GM18511 (cell line): Measurements from ENCODE around the gene TFAP2E.

ENCODE experiments used
- ATAC-seq: cut with Tn5 transposase; IDR thresholded peaks from one replicate; pipeline ENCODE4 v1.9.1; 2021; ENCODE audit warnings: mild to moderate bottlenecking, moderate library complexity; ENCODE audit not compliant: unreplicated experiment

The TFAP2E gene

GRCh38 chr1:35573198-35574124, at the start of gene TFAP2E:
Gene TFAP2E (plus strand): TSS chr1:35573314. CDS start chr1:35573578, 264 bp downstream.
- ATAC-seq: no peak

- no peak for ATAC-seq
Measured at GRCh38 chr1:35524106-35524505, 49.0 kb upstream of the TFAP2E start.

- no peak for ATAC-seq
Measured at GRCh38 chr1:35530168-35530567, 42.9 kb upstream of the TFAP2E start.

- ATAC-seq: no peak
Measured at GRCh38 chr1:35530946-35531345, 42.2 kb upstream of the TFAP2E start.

DNA sequence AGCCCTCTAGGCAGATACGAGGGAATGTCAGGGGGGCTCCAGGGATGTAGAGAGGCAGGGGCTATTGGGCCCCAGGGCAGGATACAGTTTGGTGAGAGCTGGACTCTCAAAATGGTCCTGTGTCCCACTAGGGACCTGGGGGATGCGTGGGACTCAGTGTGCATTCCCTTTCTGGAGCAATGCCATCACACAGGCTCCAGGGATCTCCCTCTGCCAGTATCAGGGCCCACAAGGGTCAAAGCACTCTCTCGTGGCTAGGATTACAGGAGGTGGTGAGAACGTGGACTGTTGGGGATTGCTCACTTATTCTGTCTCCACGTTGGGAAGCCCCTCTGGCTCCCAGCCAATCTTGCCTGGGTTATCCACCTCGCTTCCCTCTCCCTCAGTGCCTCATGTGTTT, 41.7 kb upstream of the TFAP2E start:
- no peak for ATAC-seq

DNA sequence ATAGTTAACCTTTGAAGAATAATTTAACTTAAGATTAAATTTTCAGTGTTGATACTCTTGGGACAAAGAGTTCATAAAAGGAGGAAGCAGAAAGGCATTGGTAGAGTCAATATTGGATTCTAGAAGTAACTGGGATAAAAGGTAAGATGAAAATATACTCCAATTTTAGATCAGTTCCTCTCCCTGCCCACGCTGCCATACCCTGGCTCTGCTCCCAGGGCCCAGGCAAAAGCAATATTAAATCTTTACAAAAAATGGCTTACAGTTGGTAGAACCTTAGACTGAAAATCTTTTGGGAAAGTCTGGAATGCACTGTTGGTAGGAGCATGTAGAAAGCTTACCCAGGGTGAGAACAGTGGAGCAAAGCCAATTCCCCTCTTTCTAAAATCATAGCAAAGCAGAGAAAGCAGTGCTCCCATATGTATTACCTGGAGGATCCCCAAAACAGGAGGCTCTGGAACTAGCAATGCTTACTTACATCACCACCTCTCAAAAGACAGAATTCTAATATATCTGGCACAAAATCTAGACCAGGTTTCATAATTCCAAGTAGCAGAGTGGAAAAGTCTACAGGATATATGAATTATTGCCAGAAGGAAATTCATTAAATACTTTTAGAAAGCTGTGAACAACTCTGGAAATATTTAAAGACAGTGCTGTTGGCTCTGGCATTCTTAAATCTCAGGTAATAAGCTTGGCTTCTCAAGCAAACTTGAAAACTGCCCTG, 40.5 kb upstream of the TFAP2E start:
- ATAC-seq: no peak

GRCh38 chr1:35533586-35533985, 39.5 kb upstream of the TFAP2E start:
- no peak for ATAC-seq

DNA sequence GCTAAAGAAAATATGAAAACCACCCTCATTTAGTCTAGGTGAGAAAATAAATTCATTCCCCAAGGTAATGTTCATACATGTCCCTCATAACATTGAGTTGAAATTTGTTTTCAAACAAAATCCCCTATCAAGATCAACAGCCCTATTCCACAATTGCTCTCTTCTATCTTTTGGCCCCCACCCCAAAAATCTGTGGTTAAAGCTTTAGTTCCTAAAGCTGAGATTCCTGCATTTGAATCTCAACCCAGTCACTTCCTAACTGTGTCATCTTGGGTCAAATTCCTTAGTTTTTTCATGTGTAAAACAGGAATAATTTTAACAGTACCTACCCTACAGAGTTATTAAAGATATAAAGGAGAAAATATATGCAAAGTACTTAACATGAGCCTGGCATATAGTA, 37.9 kb upstream of the TFAP2E start:
- ATAC-seq: no peak

DNA sequence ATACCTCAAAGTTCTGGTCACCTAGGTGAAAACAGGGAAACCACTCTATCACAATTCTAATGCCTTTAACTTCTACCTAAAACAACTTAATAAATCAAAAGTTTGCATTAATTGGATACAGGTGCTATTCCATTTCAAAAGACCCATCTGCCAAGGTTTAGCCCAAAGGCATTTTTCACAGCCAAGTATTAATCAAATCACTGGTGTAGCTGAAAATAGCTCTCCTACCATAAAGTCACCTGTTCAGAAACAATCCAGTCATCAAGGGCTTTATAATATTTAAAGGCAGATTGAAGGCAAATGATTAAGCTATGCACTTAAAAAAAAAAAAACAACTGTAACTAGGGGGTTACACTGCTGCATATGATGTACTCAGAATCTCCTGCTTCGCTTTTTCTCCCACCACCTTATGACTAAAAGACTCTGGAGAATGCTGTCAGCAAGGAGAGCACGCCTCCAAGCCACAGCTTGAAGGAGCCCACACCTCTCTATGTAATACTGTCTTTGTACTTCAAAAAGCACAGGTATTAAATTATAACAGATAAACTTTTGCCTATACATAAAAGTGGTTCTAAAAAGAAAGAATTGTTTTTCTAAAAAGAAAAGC, 36.5 kb upstream of the TFAP2E start:
- no peak for ATAC-seq

GRCh38 chr1:35537806-35538205, 35.3 kb upstream of the TFAP2E start:
- no peak for ATAC-seq

DNA sequence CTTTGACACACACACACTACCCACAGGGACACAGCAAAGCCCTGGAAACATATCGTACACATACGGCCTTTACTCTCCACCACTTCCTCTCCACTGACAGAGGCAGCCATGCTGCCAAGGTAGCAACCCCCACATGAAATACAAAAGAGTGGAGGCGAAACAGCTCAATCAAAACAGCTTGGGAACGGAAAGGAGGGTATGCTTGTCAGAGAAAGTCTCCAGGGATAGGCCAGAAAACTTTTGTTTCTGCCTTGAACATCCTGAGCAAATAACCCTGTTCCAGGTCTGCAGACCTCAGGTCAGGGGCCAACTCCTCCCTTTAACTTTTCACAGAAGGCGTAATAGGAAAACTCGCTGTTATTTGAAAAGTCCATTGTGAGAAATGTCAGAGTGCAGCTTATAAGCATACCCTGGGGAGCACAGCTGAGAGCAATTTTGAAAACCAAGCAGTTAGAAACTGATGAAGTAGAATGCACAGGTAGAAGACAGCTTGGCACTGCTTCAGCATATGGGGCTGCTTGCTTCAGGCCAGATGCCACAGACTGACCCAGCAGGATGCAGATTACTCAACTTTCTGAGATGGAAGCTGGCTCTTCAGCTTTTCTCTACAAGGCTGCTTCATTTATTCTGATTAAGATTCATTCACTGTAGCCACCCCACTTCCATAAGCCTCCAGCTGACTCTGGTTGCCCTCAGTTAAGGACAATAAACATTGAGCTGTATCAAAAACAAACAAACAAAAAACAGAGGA, 33.9 kb upstream of the TFAP2E start:
- ATAC-seq: peak; percentile 61

DNA sequence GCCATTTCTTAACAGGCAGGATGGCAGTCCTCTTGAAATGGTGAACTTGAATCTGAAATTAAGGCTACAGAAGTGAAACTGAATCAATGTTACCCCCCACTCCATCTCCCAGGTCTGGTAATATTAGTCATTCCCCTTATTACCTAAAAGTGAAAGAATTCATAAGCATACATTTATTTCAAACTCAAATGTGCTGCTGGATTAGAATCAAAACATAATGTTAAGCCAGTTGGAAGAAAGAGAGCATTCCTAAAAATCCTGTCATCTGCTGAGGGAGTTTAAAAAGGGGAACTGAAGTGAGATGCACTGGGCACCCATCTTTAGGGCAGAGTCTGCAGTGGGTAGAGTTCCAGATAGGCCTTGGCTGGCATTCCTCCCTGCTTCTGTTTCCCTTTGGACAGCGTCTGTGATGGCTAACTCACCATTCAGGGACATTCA, 33.3 kb upstream of the TFAP2E start:
- ATAC-seq: peak; percentile 50

GRCh38 chr1:35544976-35545375, 28.1 kb upstream of the TFAP2E start:
- no peak for ATAC-seq

DNA sequence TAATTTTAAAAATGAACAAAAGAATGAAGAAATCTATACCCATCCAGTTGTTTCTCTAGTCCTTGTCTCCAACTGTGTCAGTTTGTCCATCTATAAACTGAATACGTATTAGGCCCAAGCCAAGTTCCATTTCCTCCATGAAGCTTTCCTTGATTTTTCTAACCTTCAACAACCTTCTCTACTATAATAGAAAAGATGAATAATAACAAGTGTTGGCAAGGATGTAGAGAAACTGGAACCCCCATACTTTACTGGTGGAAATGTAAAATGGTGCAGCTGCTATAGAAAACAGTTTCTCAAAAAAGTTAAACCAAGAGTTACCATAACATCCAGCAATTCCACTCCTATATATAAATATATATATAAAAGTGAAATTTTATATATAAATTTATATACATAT, 26.5 kb upstream of the TFAP2E start:
- no peak for ATAC-seq

DNA sequence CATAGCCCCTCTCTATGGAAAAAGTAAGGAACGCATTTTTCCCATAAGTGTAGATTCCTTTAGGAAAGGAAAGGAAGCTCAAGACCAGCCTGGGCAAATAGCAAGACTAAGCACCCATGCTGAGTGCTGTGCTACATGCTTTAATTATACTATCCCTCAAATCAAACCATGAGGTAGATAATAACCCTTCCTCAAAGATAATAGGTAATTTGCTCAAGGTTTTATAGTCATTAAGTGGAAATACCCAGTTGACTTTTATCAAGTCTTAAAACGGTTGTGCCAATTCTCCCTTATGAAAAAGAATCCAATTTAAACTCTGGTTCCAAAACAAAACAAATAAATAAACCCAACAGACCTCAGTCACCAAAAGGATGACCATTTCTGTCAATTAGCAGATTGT, 19.3 kb upstream of the TFAP2E start:
- ATAC-seq: no peak

- ATAC-seq: no peak
Measured at GRCh38 chr1:35554266-35555211, 18.6 kb upstream of the TFAP2E start.

GRCh38 chr1:35555212-35555584, 17.9 kb upstream of the TFAP2E start:
- ATAC-seq: no peak

- no peak for ATAC-seq
Measured at GRCh38 chr1:35555601-35556477, 17.3 kb upstream of the TFAP2E start.
